OCI-LY3 (cell line): ENCODE data around the gene SLC25A23.

Experiments used
- H2AFZ ChIP-seq: fragments of 200-600, 300-600 bp; shearing (Covaris generic); 2 replicates; pipeline ENCODE4 v1.6.0; 2014; ENCODE audit warnings: antibody characterized with exemption, low read depth, low read length
- H3K27ac ChIP-seq: fragments of 200-600, 300-600 bp; sonication (generic); 2 replicates; pipeline ENCODE4 v1.5.1; 2014; ENCODE audit warnings: mild to moderate bottlenecking, low read length, moderate library complexity, mixed read lengths
- H3K27me3 ChIP-seq: fragments of 200-600, 300-600 bp; sonication (generic); 2 replicates; pipeline ENCODE4 v1.6.1; 2014; ENCODE audit warnings: low read depth, low read length, mixed read lengths
- H3K36me3 ChIP-seq: fragments of 200-600, 300-600 bp; sonication (generic); replicated peaks from 2 replicates; pipeline ENCODE3; 2014; ENCODE audit warnings: low read depth, low read length, mixed read lengths
- H3K4me1 ChIP-seq: fragments of 300-600, 200-600 bp; sonication (generic); 2 replicates; pipeline ENCODE4 v1.6.1; 2014; ENCODE audit warnings: low read length, mixed read lengths
- H3K4me2 ChIP-seq: fragments of 200-600, 300-600 bp; sonication (generic); 2 replicates; pipeline ENCODE4 v1.6.1; 2014; ENCODE audit warnings: low read length, mixed read lengths
- H3K4me3 ChIP-seq: fragments of 300-600, 200-600 bp; sonication (generic); 2 replicates; pipeline ENCODE4 v1.5.1; 2014; ENCODE audit warnings: antibody characterized with exemption, mild to moderate bottlenecking, low read length, moderate library complexity
- H3K79me2 ChIP-seq: fragments of 300-600, 200-600 bp; shearing (Covaris generic); 2 replicates; pipeline ENCODE4 v1.6.1; 2014; ENCODE audit warnings: mild to moderate bottlenecking, low read length, mixed read lengths
- H3K9ac ChIP-seq: fragments of 300-600, 200-600 bp; shearing (Covaris generic); 2 replicates; pipeline ENCODE4 v1.6.0; 2014; ENCODE audit warnings: mild to moderate bottlenecking, low read length, moderate library complexity
- H3K9me3 ChIP-seq: fragments of 200-600, 300-600 bp; shearing (Covaris generic); 2 replicates; pipeline ENCODE4 v1.6.1; 2014; ENCODE audit warnings: low read length, mixed read lengths; ENCODE audit not compliant: insufficient read depth
- H4K20me1 ChIP-seq: fragments of 200-600, 300-600 bp; sonication (generic); 2 replicates; pipeline ENCODE4 v1.6.1; 2016; ENCODE audit warnings: low read length, mixed read lengths; ENCODE audit not compliant: insufficient read depth
- CTCF ChIP-seq: fragments of 200-600, 300-600 bp; sonication (generic); IDR thresholded peaks from 2 replicates; pipeline ENCODE4 v1.5.1; 2014; ENCODE audit warnings: antibody characterized with exemption, low read length, low read depth
- EZH2phosphoT487 ChIP-seq: fragments of 200-600 bp; shearing (Covaris generic); IDR thresholded peaks from 2 replicates; pipeline ENCODE4 v1.6.1; 2018; ENCODE audit warnings: antibody characterized with exemption, mixed run types, low read depth

The SLC25A23 gene

GRCh38 chr19:6481541-6482342 lies 22.1 kb upstream of the SLC25A23 start, which contains the start of gene DENND1C:
TSS of gene DENND1C (minus strand) at chr19:6481787. CDS start at chr19:6481695, 92 bp downstream.
- H3K9ac ChIP-seq, result peak within 1 kb of the TSS; percentile 94
- peaks cover 14% of the 10 kb centered on the region for H3K36me3 ChIP-seq
- H3K4me3 ChIP-seq, result peak within 1 kb of the TSS; percentile 78
- H3K79me2 ChIP-seq, result peaks cover 24% of the 10 kb centered on the region
- H4K20me1 ChIP-seq, result no peaks in the 10 kb centered on the region
- H3K9me3 ChIP-seq, result no peaks in the 10 kb centered on the region
- H3K27me3 ChIP-seq, result no peaks in the 10 kb centered on the region
- H2AFZ ChIP-seq, result peak within 1 kb of the TSS; percentile 84
- peak within 1 kb of the TSS; percentile 87 for H3K4me2 ChIP-seq
- peaks cover 12% of the 10 kb centered on the region for H3K4me1 ChIP-seq
- no peak for TF ChIP-seq EZH2phosphoT487
- peak; percentile 56 for TF ChIP-seq CTCF
- H3K27ac ChIP-seq, result peak within 1 kb of the TSS; percentile 69

GRCh38 chr19:6480848-6481415 lies 21.3 kb upstream of the SLC25A23 start:
- Histone ChIP-seq H3K9me3 (no peaks in the 10 kb centered on the region), H4K20me1 (no peaks in the 10 kb centered on the region), H3K36me3 (peaks cover 22% of the 10 kb centered on the region), H3K4me1 (peaks cover 12% of the 10 kb centered on the region), H3K4me3 (peak overlapping the region; percentile 78), H3K27ac (peak overlapping the region; percentile 69), H3K4me2 (peak overlapping the region; percentile 87), H2AFZ (no peak overlapping the region), H3K9ac (peak overlapping the region; percentile 94), H3K27me3 (no peaks in the 10 kb centered on the region), H3K79me2 (peaks cover 24% of the 10 kb centered on the region)
- no peak for TF ChIP-seq EZH2phosphoT487
- TF ChIP-seq CTCF, result no peak

- H2AFZ ChIP-seq, result no peak overlapping the region
- H4K20me1 ChIP-seq, result no peaks in the 10 kb centered on the region
- peaks cover 12% of the 10 kb centered on the region for H3K4me1 ChIP-seq
- peaks cover 32% of the 10 kb centered on the region for H3K36me3 ChIP-seq
- H3K27ac ChIP-seq, result no peak overlapping the region
- H3K4me3 ChIP-seq, result no peak overlapping the region
- no peaks in the 10 kb centered on the region for H3K27me3 ChIP-seq
- peaks cover 24% of the 10 kb centered on the region for H3K79me2 ChIP-seq
- TF ChIP-seq CTCF (no peak), EZH2phosphoT487 (no peak)
- H3K4me2 ChIP-seq, result no peak overlapping the region
- H3K9me3 ChIP-seq, result no peaks in the 10 kb centered on the region
- no peak overlapping the region for H3K9ac ChIP-seq
These were observed 20.3 kb upstream of the SLC25A23 start for GRCh38 chr19:6479836-6480398.

GRCh38 chr19:6478815-6479214 lies 19.2 kb upstream of the SLC25A23 start:
- H3K36me3 ChIP-seq, result peaks cover 37% of the 10 kb centered on the region
- no peaks in the 10 kb centered on the region for H3K9me3 ChIP-seq
- H3K27ac ChIP-seq, result no peak overlapping the region
- no peak overlapping the region for H2AFZ ChIP-seq
- H4K20me1 ChIP-seq, result no peaks in the 10 kb centered on the region
- H3K4me2 ChIP-seq, result no peak overlapping the region
- TF ChIP-seq CTCF (no peak), EZH2phosphoT487 (no peak)
- peaks cover 24% of the 10 kb centered on the region for H3K79me2 ChIP-seq
- no peaks in the 10 kb centered on the region for H3K27me3 ChIP-seq
- peaks cover 12% of the 10 kb centered on the region for H3K4me1 ChIP-seq
- H3K9ac ChIP-seq, result no peak overlapping the region
- H3K4me3 ChIP-seq, result no peak overlapping the region
